HT1080 (cell line): ENCODE measurements around the gene KNOP1. TPM values are rescaled to one million over a fixed set of nuclear protein-coding genes. Genes with fewer than 3 reads are reported as not detected.
"Not testable (repeated sequence)": the region's sequence is repeated elsewhere in the genome, so short reads cannot be mapped to it uniquely, and the experiment has no call there.

Experiments
- DNase-seq: peaks from one replicate; pipeline ENCODE4 v3.0.0-alpha.2; 2015; ENCODE audit warnings: low read depth
- total RNA-seq: library from RNA; depleted of rRNA; stranded (reverse); fragments of >200 nt; shearing (Covaris generic); gene quantifications from 2 replicates; pipeline ENCODE4 v1.2.3, GENCODE V29; 2014

KNOP1 gene
- total RNA-seq, 1 experiment from 2014 or later, result 29.4 TPM

DNA sequence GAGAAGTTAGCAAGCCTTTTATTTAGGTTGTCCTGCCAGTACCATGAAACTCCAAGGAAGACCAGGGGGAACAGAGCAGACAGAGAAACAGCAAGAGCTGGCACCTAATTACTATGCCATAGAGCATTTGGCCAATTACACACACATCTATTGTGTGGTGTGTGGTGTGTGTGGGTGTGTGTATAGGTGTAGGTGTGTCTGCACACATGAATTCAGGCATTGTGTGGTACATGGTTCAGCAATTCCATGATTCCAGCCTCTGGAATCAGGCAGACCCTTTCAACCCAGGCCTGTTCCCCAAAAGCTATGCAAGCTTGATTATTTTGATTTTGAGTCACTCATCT, 25.8 kb upstream of the KNOP1 start:
- DNase-seq, result no peak

DNA sequence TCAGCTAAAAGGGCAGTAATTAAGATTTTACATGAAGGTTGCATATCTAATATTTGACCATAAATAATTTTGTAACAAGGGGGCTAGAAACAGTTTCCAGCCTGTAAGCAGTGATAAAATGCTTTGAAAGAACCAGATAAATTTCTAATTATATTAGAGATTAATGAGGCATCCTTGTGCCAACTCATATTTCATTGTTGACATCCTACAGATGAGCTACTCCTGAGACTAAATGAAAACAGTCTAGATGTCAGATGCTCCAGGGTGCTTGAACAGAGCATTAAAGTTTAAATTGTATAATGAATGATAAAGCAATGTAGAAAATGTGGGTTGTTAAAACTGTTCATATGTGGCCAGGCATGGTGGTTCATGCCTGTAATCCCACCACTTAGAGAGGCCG, 23.3 kb upstream of the KNOP1 start:
- DNase-seq, result no peak

DNA sequence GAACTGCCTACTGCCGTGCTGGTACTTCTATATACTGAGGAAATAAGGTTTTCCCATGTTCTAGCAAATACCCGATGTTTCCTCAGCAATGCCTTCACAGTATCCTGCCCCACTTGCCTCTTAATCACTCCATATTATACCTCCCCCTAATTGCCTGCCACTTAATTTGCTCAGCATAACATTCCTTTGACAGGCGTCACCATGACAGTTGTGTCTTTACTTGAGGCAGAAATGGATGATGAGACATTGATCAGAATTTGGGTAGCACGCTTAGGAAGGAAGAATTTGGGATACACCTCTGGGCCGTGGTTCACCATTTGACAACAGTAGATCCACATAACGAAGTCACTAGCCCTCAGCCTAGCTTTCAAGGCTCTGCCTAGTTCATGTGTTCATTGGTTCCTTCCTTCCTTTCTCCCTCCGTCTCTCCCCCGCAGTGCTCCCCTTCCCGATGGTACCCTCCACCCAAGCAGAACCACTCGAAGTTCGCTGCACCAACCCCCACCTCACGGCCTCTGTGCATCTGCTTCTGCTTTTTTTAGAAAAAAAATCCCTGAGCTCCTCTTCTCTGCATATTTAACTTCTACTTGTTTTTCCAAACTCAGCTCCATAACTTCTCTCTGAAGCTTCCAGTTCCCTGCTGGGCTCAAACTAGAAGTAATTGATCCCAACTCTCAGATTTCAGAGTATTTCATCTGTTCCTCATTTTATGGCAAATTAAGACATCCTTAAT, 19.4 kb upstream of the KNOP1 start:
- DNase-seq, result no peak

DNA sequence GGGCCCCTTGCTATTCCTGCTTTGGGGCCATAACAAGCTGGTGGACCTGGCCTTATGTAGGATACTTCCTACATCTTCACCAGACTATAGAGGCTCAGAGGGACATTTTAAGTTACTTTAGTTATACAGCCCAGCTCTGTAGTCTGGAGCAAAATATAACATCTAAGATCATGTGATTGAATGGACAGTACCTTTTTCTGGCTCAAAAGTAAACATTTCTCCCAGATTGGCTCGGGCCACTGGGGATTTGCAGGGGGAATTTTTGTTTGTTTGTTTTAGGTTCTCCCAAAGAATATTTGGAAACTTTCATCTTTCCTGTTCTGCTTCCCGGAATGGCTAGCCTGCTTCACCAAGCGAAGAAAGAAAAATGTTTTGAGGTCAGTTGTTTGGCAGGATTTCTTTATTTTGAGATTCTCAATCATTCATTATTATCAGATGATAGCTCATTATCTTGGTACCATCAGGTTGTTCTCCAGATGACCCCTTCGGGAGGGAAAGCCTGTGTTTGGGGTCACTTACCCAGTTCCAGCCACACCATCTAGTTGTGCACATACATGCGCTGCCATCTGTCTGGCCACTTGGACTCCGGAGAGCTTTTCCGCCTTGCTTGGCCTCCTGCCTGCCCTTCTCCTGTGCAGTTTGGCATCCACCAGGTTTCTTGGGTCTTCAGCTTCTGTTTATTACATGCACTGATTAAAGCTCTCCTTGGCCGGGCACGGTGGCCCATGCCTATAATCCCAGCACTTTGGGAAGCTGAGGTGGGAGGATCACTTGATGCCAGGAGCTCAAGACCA, 17.2 kb upstream of the KNOP1 start:
- DNase-seq, result no peak

DNA sequence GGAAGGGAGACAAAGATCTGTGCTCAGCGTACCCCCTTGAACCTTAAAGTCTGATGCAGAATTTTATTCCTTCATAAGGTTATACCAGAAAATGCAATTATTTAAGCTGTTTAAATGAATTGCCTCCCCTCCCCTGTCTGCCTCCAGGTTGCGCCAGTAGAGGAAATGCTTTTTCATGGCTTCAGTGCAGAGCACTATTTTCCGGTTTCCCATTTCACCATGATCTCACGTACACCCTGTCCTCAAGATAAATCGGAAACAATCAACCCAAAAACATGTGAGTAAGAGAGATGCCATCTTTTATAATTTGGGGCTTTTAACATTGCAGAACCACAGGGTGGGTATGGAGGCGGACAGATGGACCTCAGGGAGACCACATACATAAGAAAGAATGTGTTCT, 15.5 kb upstream of the KNOP1 start:
- no peak for DNase-seq

DNA sequence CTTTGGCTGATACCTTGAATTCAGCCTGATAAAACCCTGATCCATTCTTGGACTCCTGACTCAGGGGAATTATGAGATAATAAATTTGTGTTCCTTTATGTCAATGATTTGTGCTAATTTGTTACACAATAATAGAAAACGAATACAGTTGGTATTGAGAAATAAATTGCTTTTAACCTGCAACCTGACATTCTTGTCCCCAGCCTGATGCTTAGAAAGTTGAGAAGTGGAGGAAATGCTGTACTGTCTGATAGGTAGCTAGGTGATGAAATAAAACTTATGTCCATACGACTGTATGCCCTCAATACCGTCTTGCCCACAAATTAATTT, 10.6 kb upstream of the KNOP1 start:
- DNase-seq, result no peak

DNA sequence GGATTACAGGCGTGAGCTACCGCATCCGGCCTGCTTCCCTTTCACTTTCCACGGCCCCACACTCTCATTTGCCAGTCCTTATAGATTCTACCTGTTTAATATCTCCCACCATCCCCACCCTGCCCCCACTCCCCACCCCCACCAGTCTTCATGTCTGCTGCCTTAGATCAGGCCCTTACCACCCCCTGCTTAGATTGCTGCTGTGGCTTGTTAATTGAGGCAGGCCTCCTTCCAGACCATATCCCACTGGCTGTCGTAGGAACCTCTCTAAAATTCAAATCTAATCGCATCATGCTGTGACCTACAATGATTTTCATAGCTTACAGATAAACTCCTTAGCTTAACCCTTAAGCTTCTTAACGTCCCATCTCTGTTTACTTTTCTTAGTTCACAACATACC, 5.0 kb upstream of the KNOP1 start:
- no peak for DNase-seq

DNA sequence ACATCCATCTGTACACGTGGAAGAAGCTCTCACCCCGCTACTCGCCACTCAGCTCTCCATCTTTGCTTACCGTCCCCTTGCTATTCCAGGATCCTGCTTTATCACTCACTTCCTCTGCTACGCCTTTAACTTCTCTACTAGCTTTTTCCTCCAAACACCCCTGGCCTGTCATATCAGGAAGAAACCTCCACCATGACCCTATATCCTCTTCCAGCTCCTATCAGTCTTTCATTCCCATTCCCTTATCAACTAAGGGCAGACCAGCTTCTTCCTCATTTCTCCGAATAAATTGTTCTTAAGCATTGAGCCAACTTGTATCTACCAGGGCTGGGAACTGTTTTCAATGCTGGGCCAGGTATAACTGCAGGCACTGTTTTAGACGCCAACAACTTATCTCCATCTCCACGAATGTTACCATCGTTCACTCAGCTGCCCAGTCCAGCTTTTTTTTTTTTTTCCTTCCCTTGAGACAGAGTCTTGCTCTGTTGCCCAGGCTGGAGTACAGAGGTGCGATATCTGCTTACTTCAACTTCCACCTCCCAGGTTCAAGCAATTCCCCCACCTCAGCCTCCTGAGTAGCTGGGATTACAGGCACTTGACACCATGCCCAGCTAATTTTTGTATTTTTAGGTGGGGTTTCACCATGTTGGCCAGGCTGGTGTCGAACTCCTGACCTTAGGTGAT, 4.4 kb upstream of the KNOP1 start:
- DNase-seq, result no peak

DNA sequence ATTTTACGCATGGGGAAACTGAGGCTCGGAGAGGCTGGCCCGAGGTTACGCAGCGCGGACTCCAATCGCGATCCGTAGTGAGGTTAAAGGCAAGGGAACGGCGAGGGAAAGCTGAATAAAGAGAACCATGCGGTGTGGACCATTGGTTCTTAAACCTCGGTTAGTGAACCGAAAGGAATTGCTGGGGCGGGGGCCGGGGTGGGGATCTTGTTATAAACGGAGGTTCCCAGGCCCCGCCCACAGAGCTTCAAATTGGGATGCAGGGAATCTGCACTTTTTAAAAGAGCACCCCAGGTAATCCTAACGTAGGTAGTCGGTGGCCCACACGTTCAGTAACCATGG, 568 bp upstream of the KNOP1 start:
- no peak for DNase-seq

DNA sequence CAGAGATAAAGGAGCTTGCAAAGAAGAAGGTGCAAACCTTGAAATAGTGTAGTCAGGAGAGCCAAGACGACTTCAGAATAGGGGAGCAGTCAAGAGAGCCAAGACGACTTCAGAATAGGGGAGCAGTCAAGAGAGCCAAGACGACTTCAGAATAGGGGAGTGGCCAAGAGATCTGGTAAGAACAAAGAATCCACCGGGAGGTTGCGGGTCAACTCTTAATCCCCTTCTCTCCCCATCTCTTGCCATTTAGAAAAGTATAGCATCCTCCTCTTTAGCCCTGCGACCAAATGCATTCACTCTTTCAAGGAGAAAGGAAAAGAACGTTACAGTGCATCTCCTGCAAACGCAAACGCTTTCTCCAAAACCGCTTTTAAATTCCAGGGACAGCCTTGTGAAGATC, 713 bp downstream of the KNOP1 start:
- DNase-seq, result no peak

DNA sequence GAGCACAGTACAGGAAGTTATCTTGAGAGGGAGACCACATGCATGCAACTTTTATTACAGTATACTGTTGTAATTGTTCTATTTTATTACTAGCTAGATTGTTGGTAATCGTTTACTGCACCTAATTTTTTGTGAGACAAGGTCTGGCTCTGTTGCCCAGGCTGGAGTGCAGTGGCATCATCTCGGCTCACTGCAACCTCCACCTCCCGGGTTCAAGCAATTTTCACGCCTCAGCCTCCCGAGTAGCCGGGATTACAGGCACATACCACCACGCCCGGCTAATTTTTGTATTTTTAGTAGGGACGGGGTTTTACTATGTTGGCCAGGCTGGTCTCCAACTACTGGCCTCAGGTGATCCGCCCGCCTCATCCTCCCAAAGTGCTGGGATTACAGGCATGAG, 1.3 kb downstream of the KNOP1 start:
- DNase-seq, result not testable (repeated sequence)

DNA sequence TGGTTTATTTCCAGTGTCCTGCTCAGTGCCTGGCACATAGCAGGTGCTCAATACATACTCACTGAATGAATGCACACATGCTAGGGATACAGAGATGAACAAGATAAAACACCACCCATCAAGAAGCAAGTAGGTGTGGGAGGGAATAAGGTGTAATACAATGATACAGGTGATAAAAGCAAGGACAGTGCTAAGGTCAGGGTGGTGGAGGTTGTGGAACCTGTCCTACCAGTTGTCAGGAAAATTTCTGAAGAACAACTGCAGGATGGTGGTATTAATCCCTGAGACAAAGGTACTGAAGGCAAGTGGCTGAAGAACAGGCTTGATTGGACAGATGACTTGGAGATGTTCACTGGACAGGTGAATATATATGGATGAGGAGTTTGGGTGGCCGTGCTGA, 1.8 kb downstream of the KNOP1 start:
- no peak for DNase-seq

DNA sequence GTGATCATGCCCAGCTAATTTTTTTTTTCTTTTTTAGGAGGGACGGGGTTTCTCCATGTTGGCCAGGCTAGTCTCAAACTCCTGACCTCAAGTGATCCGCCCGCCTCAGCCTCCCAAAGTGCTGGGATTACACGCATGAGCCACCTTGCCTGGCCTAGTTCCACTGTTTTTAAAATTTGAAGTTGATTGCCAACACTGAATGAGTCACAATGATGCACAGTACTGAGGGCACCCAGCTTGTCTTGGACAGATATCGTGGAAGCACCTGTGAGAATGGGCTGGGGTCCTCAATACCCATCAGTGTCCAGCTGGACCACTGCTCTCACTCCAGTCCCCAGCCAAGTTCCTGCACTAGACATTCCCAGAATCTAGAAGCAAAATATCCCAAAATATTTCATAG, 2.5 kb downstream of the KNOP1 start:
- DNase-seq, result peak; percentile 27

DNA sequence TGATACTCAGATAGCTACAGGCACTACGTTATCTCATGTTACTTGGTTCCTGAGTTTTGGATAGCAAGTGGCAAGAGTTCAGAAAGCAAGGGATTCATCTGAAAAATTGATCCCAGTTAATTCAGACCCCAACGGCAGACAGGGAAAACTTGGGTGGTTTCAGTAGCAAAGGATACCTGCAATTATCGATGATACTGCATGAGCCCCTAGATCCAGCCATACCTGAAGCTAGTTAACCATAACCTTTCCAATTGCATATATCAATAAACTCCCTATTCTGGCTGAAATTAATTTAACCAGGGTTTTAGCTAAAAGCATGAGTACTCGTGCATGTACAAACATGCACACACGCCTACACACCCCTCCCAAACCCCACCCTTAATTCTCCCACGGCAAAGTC, 4.3 kb downstream of the KNOP1 start:
- DNase-seq, result no peak

DNA sequence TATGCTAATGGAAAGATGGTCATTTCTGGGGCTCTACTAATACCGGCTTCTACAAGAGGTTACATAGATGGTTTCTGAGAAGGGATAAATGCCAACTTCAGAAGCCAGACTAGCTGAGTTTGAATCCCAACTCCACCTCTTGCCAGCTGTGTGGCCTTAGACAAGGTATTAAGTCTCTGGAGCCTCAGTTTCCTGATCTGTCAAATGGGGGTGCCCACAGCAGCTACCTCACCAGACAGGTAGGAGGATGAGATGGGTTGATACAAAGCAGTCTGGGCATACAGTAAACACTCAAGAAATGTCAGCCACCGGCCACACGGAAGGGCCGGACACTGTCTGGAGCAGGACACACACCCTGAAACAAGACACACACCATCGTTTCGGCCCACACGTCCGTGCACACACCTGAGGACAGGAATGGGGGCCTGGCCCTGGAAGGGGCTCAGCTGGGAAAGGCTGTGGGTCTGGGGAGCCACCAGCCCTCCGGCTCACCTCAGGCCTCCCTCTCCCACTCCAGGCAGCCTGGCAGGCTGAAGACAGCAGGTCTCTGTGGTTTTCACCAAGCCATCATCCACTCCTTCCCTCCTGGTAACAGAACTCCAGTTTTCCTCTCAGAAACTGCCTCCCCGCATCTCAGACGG, 5.5 kb downstream of the KNOP1 start:
- DNase-seq, result no peak

DNA sequence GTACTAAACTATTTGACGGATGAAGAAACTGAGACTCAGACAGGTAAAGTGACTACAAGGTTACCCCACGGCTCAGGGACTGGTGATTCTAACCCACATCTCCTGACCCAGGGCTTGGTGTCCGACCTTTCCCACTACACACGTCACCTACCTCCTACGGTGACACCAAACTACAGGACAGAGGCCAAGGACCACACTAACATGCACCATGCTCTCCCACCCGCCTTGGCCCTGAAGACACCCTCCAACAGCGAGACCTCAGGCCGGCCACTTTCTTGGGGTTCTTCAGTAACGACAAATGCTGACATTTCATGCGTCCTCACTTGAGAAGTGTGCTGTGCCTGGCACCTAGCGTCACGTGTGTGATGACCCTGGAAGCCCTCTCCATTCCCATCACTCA, 6.4 kb downstream of the KNOP1 start:
- no peak for DNase-seq

DNA sequence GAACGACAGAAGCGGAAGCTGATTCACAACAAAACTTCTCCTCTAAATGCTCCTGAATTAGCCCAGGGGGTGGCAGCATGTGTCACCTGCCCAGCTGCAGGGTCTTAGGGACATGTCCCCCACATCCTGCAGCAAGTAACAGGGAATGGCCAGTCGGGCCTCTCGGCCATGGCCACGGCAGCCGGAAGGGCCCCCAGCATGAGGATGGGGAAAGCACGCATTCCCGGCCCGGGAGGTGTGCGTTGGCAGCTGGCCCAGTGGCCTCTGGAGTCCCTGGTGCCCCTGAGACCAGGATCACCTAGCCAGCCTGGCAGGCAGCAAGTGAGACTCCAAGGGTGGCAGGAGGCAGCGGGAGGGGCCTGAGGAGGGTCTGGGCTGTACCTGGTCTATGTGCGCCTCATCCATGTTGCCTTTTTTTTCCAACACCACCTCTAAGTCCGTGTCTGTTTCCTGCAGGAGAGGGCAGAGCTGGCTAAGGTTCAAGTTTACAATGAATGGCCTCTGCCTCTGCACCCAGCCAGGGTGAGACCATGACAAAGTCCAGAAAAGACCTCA, 7.0 kb downstream of the KNOP1 start:
- DNase-seq, result no peak

DNA sequence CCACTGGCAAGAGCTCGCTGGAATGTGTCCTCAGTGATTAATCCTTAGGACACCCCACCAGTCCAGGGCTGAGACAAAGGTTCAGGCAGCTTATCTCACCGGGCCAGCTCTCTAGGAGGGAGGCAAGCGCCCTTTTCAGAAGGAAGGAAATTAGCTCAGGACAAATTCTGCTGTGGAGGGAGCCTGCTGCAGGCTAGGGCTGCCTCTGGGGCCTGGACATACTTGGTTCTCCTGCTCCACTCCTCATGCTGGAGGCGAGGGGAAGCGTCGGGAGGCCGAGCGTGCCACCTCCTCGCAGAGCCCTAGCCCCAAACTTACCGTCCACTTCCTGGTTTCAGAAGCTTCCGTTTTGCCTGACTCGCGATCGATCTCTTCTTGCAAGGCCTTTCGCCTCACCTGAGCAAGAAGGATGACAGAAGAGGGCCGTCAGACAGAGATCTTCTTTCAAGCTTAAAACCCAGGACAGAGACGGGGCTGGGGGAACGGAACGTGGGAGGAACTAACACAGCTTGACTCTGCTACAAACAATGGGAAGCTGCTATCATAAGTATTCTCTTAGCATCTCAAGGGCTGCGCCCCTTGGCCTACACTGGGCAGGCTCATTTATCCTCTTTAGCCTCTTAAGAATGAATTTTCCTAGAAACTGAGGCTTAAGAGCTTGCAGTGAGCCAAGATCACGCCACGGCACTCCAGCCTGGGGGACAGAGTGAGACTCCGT, 7.7 kb downstream of the KNOP1 start:
- DNase-seq, result no peak

DNA sequence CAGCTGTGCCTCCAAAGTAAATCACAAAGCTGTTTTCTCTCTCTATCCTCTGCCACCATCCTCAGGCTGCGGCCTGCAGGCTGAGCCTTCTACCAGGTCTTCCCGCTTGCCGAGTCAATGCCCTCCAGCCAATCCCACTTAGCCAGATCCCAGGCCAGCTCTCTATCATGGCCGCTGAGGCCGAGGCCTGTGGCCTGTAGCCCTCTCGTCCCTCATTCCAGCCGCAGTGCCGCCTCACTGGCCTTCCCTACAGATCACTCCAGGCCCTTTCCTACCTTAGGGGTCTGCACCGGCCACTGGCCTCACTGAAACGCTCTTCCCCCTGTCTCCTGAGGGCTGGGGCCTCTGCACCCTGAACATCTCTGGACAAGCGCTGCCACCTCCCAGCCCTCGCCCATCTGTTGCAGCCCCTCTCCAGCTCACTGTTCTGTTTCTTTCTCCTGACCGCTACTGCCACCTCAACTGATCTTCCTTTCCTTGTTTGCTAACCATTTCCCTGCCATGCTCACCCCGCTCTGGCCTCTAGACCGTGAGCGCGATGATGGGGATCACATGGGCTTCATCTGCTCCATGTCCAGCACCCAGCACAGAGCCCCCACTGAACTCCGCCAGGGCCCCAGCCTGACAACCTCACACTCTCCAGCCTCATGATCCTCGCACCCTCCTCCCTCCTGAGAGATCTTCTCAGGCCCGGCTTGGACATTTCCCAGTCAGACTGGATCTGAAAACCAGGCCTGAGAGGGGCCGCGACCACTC, 8.5 kb downstream of the KNOP1 start:
- no peak for DNase-seq

DNA sequence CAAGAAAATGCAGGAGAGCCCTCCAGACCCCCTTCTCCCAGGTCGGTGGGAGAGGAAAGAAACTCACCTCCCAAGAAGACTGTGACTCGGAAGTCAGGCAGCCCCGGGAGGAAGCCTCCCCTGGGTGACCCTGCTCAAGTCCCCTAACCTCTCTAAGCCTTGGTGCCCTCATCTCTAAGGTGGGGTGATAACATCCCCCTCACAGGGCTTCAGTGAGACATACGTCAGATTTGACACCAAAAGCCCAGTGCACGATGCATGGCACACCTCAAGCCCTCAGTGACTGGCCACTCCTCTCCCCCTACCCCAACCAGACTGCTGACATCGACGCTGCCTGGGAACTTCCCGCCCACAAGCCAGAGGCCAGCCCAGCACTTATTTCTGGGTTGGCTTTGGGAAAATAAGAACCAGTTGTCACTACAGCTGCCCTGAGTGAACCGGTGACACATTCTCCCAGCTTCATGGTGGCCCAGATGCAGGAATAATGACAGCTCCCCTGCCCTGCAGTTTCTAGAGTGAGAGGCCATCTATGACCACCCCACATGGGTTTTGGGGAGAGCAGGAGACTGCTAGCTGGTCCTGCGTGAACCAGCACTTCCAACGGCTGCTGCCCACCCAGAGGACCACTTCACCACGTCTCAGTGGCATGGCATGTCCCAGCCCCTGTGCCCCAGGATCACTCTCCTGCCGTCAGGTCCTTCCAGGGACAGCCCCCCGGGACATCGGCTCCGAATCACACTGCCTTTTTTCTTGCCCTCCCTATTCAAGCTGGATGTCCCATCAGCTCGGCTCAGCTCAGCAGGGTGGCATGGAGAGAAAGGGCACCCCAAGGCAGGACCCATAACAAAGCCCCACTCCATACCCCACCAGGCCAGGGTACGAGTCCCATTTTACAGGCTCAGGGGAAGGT, 9.5 kb downstream of the KNOP1 start:
- no peak for DNase-seq
